GM23338 (cell line): ENCODE measurements around the gene SPNS1. TPM values are rescaled to one million over a fixed set of nuclear protein-coding genes. Genes with fewer than 3 reads are reported as not detected.
"Not testable (repeated sequence)": the region's sequence is repeated elsewhere in the genome, so short reads cannot be mapped to it uniquely, and the experiment has no call there.

Experiments
- ATAC-seq: fragments of 200-7000 bp; cut with Tn5 transposase; 3 replicates; pipeline ENCODE4 v1.9.1; 2020
- DNase-seq: peaks from one replicate; pipeline ENCODE4 v3.0.0-alpha.2; 2015; ENCODE audit warnings: low spot score
- H2AFZ ChIP-seq: fragments of 200-600 bp; sonication (generic); 2 replicates; pipeline ENCODE4 v1.8.0; 2016; ENCODE audit warnings: antibody characterized with exemption, mild to moderate bottlenecking, moderate library complexity
- H3F3A ChIP-seq: fragments of 200-600 bp; sonication (generic); replicated peaks from 2 replicates; pipeline ENCODE4 v1.8.0; 2017; ENCODE audit warnings: antibody characterized with exemption, mixed run types, low read depth
- H3K27ac ChIP-seq: fragments of 200-600 bp; sonication (generic); 2 replicates; pipeline ENCODE4 v1.6.1; 2016; ENCODE audit warnings: low read depth
- H3K27me3 ChIP-seq: fragments of 200-600 bp; sonication (generic); 2 replicates; pipeline ENCODE4 v1.8.0; 2016; ENCODE audit warnings: mild to moderate bottlenecking, mixed run types, moderate library complexity; ENCODE audit not compliant: insufficient read depth
- H3K36me3 ChIP-seq: fragments of 200-600 bp; sonication (generic); 2 replicates; pipeline ENCODE4 v1.8.0; 2016; ENCODE audit warnings: mild to moderate bottlenecking; ENCODE audit not compliant: insufficient read depth
- H3K4me1 ChIP-seq: fragments of 200-600 bp; sonication (generic); 2 replicates; pipeline ENCODE4 v1.8.0; 2016; ENCODE audit warnings: mild to moderate bottlenecking, moderate library complexity; ENCODE audit not compliant: insufficient read depth
- H3K4me2 ChIP-seq: fragments of 200-600 bp; sonication (generic); 2 replicates; pipeline ENCODE4 v1.7.1; 2017; ENCODE audit warnings: mixed run types
- H3K4me3 ChIP-seq: fragments of 200-600 bp; sonication (generic); 2 replicates; pipeline ENCODE4 v1.6.1; 2016; ENCODE audit warnings: mixed run types
- H3K79me2 ChIP-seq: fragments of 200-600 bp; sonication (generic); replicated peaks from 2 replicates; pipeline ENCODE4 v1.8.0; 2017; ENCODE audit warnings: mild to moderate bottlenecking; ENCODE audit not compliant: insufficient read depth
- H3K9me2 ChIP-seq: fragments of 200-600 bp; sonication (generic); 2 replicates; pipeline ENCODE4 v1.8.0; 2017; ENCODE audit not compliant: insufficient read depth
- H4K20me1 ChIP-seq: fragments of 200-600 bp; sonication (generic); replicated peaks from 2 replicates; pipeline ENCODE4 v1.8.0; 2017; ENCODE audit warnings: mild to moderate bottlenecking; ENCODE audit not compliant: insufficient read depth
- H3K27ac Mint-ChIP-seq: 2 replicates; pipeline ENCODE4 v1.8.0; 2020; ENCODE audit warnings: inconsistent platforms, mild to moderate bottlenecking, moderate library complexity, mixed read lengths
- H3K27me3 Mint-ChIP-seq: 3 replicates; pipeline ENCODE4 v1.8.0; 2022; ENCODE audit warnings: low read depth, mild to moderate bottlenecking, moderate library complexity, mixed read lengths, inconsistent platforms; ENCODE audit not compliant: insufficient read depth, poor library complexity
- H3K36me3 Mint-ChIP-seq: 3 replicates; pipeline ENCODE4 v1.8.0; 2021; ENCODE audit warnings: low read depth, mild to moderate bottlenecking, inconsistent platforms, moderate library complexity, mixed read lengths
- H3K4me1 Mint-ChIP-seq: 3 replicates; pipeline ENCODE4 v1.8.0; 2020; ENCODE audit warnings: mild to moderate bottlenecking, inconsistent platforms, mixed read lengths
- H3K4me3 Mint-ChIP-seq: 3 replicates; pipeline ENCODE4 v1.8.0; 2021; ENCODE audit warnings: moderate library complexity, mild to moderate bottlenecking, inconsistent platforms, mixed read lengths
- H3K9me3 Mint-ChIP-seq: 3 replicates; pipeline ENCODE4 v1.8.0; 2020; ENCODE audit warnings: moderate library complexity, mild to moderate bottlenecking, inconsistent platforms, mixed read lengths
- CTCF ChIP-seq, 2 experiments: fragments of 200-600 bp in 1 of 2; sonication (generic) in 1 of 2; conservative IDR thresholded peaks; 2 replicates each; pipeline versions ENCODE4 v1.5.1 to v1.6.1; 2016 to 2017; ENCODE audit warnings: antibody characterized with exemption in 2 of 2, low read depth in 2 of 2, mild to moderate bottlenecking in 2 of 2, moderate library complexity in 1 of 2
- EZH2 ChIP-seq: fragments of 200-600 bp; sonication (generic); IDR thresholded peaks from one replicate; pipeline ENCODE4 v1.8.0; 2017; ENCODE audit warnings: antibody characterized with exemption, mild to moderate bottlenecking, low read depth; ENCODE audit not compliant: unreplicated experiment
- EZH2phosphoT487 ChIP-seq: fragments of 200-600 bp; sonication (generic); IDR thresholded peaks from one replicate; pipeline ENCODE4 v1.8.1; 2018; ENCODE audit warnings: antibody characterized with exemption; ENCODE audit not compliant: unreplicated experiment
- POLR2AphosphoS5 ChIP-seq: IDR thresholded peaks from 2 replicates; pipeline ENCODE4 v1.6.1; 2016; ENCODE audit warnings: antibody characterized with exemption, low read depth
- ZNF462 ChIP-seq: fragments of 250-450 bp; sonication (Bioruptor Pico); IDR thresholded peaks from 2 replicates; pipeline ENCODE4 v1.5.0; 2020; ENCODE audit warnings: mild to moderate bottlenecking, moderate library complexity
- polyA plus RNA-seq: library from polyadenylated mRNA; unstranded; fragments of >200 nt; fragmentation: Nextera tagmentation; extraction: Ambion mirVana; gene quantifications from 2 replicates; pipeline ENCODE4 v1.2.1, GENCODE V29; 2016
- total RNA-seq: library from RNA; depleted of rRNA; stranded (reverse); fragments of >200 nt; shearing (Covaris generic); gene quantifications from 2 replicates; pipeline ENCODE4 v1.2.3, GENCODE V29; 2014

Gene SPNS1
- total and polyA plus RNA-seq, 2 experiments from 2014 or later, result 37.2 to 48.5 TPM

- DNase-seq, result no peak
- no peak overlapping the region for H3K27ac ChIP-seq
- H3F3A ChIP-seq, result no peaks in the 10 kb centered on the region
- H3K27ac Mint-ChIP-seq, result no peak overlapping the region
- H3K4me3 Mint-ChIP-seq, result no peak overlapping the region
- TF ChIP-seq EZH2, result no peak
- no peak for TF ChIP-seq POLR2AphosphoS5
- no peak for TF ChIP-seq ZNF462 (CRISPR knock-in tag)
- no peak for TF ChIP-seq CTCF (conservative IDR thresholded peaks at IDR 0.05; ENCODE audit: low read depth in 2 of 2)
- TF ChIP-seq EZH2phosphoT487, result no peak
- H3K9me2 ChIP-seq, result no peaks in the 10 kb centered on the region
- H3K79me2 ChIP-seq, result no peaks in the 10 kb centered on the region
- no peaks in the 10 kb centered on the region for H3K36me3 ChIP-seq
- no peak overlapping the region for H3K4me3 ChIP-seq
- H3K27me3 Mint-ChIP-seq, result peaks cover 3% of the 10 kb centered on the region
- no peaks in the 10 kb centered on the region for H3K4me1 ChIP-seq
- H4K20me1 ChIP-seq, result no peaks in the 10 kb centered on the region
- no peaks in the 10 kb centered on the region for H3K36me3 Mint-ChIP-seq
- no peaks in the 10 kb centered on the region for H3K27me3 ChIP-seq
- no peaks in the 10 kb centered on the region for H3K4me1 Mint-ChIP-seq
- no peak overlapping the region for H2AFZ ChIP-seq
- H3K4me2 ChIP-seq, result no peak overlapping the region
- ATAC-seq, result no peak
- H3K9me3 Mint-ChIP-seq, result peaks cover 3% of the 10 kb centered on the region; the same call in 1 of the 3 replicates
Measured at GRCh38 chr16:29000019-29000418, 25.4 kb downstream of the SPNS1 start.

- H3K4me1 ChIP-seq, H3K4me3 ChIP-seq, H3K27ac Mint-ChIP-seq, H3K36me3 ChIP-seq, H3K4me2 ChIP-seq, H3K4me1 Mint-ChIP-seq, H4K20me1 ChIP-seq, H3K27ac ChIP-seq, H2AFZ ChIP-seq, H3K27me3 Mint-ChIP-seq, H3K4me3 Mint-ChIP-seq, H3K9me2 ChIP-seq, H3K9me3 Mint-ChIP-seq, ATAC-seq, H3K27me3 ChIP-seq, H3F3A ChIP-seq, DNase-seq, H3K79me2 ChIP-seq, H3K36me3 Mint-ChIP-seq: not testable (repeated sequence)
Measured at GRCh38 chr16:29004496-29005139, 30.0 kb downstream of the SPNS1 start.
